Measurements from ENCODE around the gene SEL1L2.

Gene SEL1L2

DNA sequence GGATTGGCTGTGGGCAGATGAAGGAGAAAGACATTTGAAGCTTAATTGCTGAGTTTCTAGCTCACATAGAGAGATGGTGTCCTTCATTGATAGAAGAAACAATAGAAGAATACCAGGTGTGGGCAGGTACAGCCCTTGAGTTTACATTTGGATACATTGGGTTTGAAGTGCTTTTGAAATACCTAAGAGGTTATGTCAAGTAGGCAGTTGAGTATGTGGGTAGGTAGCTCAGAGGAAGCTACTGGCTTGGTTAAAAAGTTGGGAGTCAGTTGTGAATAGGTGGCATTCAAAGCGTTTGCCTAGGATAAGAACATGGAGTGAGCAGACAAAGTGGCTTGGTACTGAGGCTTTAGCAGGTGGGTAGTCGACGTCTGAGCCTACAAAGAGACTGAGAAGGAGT, 180.6 kb downstream of the SEL1L2 start:
- no peaks in the 10 kb centered on the region for H3K36me3 ChIP-seq (ENCODE audit: insufficient read depth)

GRCh38 chr20:13809373-13809772, 181.0 kb downstream of the SEL1L2 start:
- no peaks in the 10 kb centered on the region for H3K27me3 ChIP-seq (ENCODE audit: insufficient read depth, low read depth)
- no peak overlapping the region for H3K9ac ChIP-seq
- no peaks in the 10 kb centered on the region for H4K20me1 ChIP-seq (ENCODE audit: insufficient read depth)
- TF ChIP-seq CTCF (conservative IDR thresholded peaks at IDR 0.05; ENCODE audit: low read depth, low read length) = no peak
- peaks cover 5% of the 10 kb centered on the region for H3K4me1 ChIP-seq (ENCODE audit: low read depth, poor library complexity, severe bottlenecking)
- H3K27ac ChIP-seq = no peak overlapping the region
- no peak overlapping the region for H2AFZ ChIP-seq (ENCODE audit: low read depth)
- no peak overlapping the region for H3K4me3 ChIP-seq (IDR thresholded peaks at IDR 0.05; ENCODE audit: insufficient read depth, low read depth, low read length)
- no peaks in the 10 kb centered on the region for H3K79me2 ChIP-seq (ENCODE audit: insufficient read depth, low read depth)
- H3K36me3 ChIP-seq (ENCODE audit: insufficient read depth) = no peaks in the 10 kb centered on the region
- no peak overlapping the region for H3K4me2 ChIP-seq

More for the DNA sequence above, 180.6 kb downstream of the SEL1L2 start:
- Histone ChIP-seq H3K4me3 (IDR thresholded peaks at IDR 0.05; ENCODE audit: insufficient read depth, low read depth, low read length) (no peak overlapping the region), H4K20me1 (ENCODE audit: insufficient read depth) (no peaks in the 10 kb centered on the region), H3K4me1 (ENCODE audit: low read depth, poor library complexity, severe bottlenecking) (peaks cover 5% of the 10 kb centered on the region), H3K9ac (no peak overlapping the region), H3K27me3 (ENCODE audit: insufficient read depth, low read depth) (no peaks in the 10 kb centered on the region), H3K4me2 (no peak overlapping the region), H2AFZ (ENCODE audit: low read depth) (no peak overlapping the region), H3K79me2 (ENCODE audit: insufficient read depth, low read depth) (no peaks in the 10 kb centered on the region), H3K27ac (no peak overlapping the region)
- TF ChIP-seq CTCF (conservative IDR thresholded peaks at IDR 0.05; ENCODE audit: low read depth, low read length) = no peak

DNA sequence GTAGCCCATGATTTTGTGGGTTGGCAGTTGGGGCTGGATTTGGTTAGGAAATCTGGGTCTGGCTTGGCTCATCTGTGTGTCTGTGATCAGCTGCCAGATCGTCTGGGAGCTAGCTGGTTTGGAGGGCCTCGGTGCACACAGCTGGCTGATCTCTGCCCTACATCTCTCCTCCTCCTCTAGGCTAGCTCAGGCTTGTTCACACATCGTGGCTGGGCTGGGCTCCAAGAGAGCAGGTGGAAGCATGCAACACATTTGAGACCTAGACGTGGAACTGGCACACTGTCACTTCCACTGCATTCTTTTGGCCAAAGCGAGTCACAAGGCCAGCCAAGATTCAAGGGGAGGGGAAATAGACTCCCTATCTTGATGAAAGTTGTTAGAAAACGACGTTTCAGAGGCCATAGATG, 189.7 kb downstream of the SEL1L2 start:
- Histone ChIP-seq H3K4me3 (IDR thresholded peaks at IDR 0.05; ENCODE audit: insufficient read depth, low read depth, low read length) (no peak overlapping the region), H3K27ac (no peak overlapping the region), H3K79me2 (ENCODE audit: insufficient read depth, low read depth) (no peaks in the 10 kb centered on the region), H2AFZ (ENCODE audit: low read depth) (no peak overlapping the region), H3K27me3 (ENCODE audit: insufficient read depth, low read depth) (no peaks in the 10 kb centered on the region), H3K4me1 (ENCODE audit: low read depth, poor library complexity, severe bottlenecking) (no peaks in the 10 kb centered on the region), H3K4me2 (no peak overlapping the region), H3K36me3 (ENCODE audit: insufficient read depth) (no peaks in the 10 kb centered on the region), H4K20me1 (ENCODE audit: insufficient read depth) (no peaks in the 10 kb centered on the region), H3K9ac (no peak overlapping the region)
- no peak for TF ChIP-seq CTCF (conservative IDR thresholded peaks at IDR 0.05; ENCODE audit: low read depth, low read length)

GRCh38 chr20:13799974-13800373, 190.4 kb downstream of the SEL1L2 start:
- H3K4me3 ChIP-seq (IDR thresholded peaks at IDR 0.05; ENCODE audit: insufficient read depth, low read depth, low read length) = no peak overlapping the region
- TF ChIP-seq CTCF (conservative IDR thresholded peaks at IDR 0.05; ENCODE audit: low read depth, low read length) = no peak
- no peaks in the 10 kb centered on the region for H3K4me1 ChIP-seq (ENCODE audit: low read depth, poor library complexity, severe bottlenecking)
- no peak overlapping the region for H3K27ac ChIP-seq
- no peak overlapping the region for H2AFZ ChIP-seq (ENCODE audit: low read depth)
- no peaks in the 10 kb centered on the region for H3K79me2 ChIP-seq (ENCODE audit: insufficient read depth, low read depth)
- H3K9ac ChIP-seq = no peak overlapping the region
- no peaks in the 10 kb centered on the region for H3K27me3 ChIP-seq (ENCODE audit: insufficient read depth, low read depth)
- no peaks in the 10 kb centered on the region for H3K36me3 ChIP-seq (ENCODE audit: insufficient read depth)
- H3K4me2 ChIP-seq = no peak overlapping the region
- no peaks in the 10 kb centered on the region for H4K20me1 ChIP-seq (ENCODE audit: insufficient read depth)
